NCI-H510A treated with DMSO at 0.1 percent for 48 hours (cell line): ENCODE measurements around the gene MIF.
"Not testable (repeated sequence)": the region's sequence is repeated elsewhere in the genome, so short reads cannot be mapped to it uniquely, and the experiment has no call there.

Experiments
- DNase-seq: peaks from one replicate; lab custom pipeline; 2025; lab: John Stamatoyannopoulos, UW

Gene MIF

DNA sequence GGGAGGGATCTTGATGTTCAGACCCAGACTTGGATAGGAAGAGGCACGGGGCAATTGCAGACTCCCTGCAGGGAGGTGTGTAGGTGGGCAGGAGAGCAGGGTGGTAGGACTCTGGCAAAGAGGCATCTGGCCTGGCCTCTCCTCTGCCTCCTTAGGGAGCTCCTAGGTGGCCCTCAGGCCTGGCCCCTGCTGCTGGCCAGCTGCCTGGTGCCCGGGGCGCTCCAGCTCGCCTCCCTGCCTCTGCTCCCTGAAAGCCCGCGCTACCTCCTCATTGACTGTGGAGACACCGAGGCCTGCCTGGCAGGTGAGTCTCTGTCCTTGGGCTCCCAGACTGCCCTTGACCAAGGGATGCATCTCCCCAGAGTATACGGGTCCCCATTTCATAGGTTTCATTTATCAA is 16.6 kb upstream of the MIF start:
- no peak for DNase-seq

DNA sequence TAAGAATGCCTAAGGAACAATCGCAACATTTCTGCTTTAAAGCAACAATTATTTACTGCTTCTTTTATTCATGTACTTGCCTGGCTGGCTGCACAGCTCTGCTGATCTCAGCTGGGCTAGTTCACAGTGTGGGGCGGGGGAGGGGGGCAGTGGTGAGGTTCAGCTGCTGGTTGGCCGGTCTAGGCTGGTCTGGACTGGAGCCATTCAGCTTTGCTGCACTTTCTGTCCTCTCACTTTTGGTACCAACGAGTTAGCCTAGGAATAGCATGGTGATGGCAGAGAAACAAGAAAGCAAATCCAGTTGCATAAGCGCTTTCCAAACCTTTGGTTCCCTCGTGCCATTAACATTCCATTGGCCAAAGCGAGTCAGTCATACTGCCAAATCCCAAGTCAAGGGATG is 16.0 kb upstream of the MIF start:
- no peak for DNase-seq

DNA sequence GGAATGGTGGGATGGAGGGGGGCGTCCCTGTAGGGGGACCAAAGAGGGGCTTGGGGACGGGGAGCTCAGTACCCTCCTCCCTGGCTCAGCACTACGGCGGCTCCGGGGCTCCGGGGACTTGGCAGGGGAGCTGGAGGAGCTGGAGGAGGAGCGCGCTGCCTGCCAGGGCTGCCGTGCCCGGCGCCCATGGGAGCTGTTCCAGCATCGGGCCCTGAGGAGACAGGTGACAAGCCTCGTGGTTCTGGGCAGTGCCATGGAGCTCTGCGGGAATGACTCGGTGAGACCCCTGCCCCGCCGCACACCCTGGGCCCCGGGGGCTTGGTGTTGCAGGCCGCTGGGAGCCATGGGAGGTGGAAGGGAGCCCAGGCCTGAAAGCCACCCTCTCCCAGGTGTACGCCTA is 11.8 kb upstream of the MIF start:
- no peak for DNase-seq

DNA sequence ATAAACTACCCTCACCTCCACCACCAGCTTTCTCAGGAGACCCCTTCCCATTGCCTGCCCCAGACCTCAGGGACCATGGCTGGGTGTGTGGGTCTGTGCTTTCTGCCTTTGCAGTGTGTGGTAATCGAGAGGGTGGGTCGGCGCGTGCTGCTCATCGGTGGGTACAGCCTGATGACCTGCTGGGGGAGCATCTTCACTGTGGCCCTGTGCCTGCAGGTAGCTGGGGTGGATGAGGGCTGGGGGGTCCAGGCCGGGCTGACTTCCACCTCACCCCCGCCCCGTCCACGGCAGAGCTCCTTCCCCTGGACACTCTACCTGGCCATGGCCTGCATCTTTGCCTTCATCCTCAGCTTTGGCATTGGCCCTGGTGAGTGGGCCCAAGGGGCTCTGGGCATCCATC is 10.5 kb upstream of the MIF start:
- DNase-seq: no peak

DNA sequence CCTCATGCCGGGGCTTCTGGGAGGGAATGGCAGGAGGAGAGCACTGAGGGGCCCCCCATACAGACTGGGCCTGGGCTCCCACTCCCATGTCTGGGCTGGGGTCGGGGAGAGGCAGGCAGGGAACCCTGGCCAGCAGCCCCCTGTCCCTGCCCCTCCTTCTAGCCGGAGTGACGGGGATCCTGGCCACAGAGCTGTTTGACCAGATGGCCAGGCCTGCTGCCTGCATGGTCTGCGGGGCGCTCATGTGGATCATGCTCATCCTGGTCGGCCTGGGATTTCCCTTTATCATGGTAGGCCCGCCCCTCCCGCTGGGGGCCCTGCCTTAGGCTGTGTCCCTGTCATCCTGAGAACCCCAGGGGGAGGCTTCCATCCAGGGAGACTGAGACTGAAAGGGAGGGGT is 10.0 kb upstream of the MIF start:
- no peak for DNase-seq

DNA sequence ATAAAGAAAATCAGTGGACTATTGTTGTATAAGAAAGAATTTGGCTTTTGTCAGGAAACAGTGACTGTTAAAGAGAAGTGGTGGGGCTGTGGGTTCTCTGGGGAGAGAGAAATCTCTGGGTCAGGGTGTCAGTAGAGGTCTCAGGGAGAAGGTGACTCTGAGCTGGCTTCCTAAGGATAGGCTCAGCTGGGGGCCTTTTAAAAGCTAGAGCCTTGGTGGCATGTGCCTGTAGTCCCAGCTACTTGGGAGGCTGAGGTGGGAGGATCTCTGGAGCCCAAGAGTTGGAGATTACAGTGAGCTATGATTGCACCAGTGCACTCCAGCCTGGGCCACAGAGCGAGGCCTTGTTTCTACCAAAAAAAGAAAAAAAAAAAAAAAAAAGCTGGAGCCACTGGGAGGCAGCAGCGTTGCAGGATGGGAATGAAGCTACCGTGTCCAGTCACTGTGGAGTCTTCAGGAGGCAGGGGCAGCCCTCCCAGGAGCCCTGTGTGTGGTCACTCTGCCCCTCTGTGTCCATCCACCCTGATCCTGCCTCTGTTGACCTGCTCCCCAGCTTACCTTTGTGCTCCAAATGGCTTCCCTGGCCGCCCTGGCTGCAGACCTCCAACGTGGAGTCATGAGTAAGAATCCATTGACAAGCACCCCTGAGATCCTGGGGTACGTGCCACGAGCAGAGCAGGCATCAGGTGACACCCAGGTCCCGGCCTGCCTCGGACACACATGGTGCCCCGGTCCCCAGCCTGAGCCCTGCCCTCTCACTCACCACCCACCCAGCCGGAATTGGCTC is 5.4 kb upstream of the MIF start:
- DNase-seq: no peak

DNA sequence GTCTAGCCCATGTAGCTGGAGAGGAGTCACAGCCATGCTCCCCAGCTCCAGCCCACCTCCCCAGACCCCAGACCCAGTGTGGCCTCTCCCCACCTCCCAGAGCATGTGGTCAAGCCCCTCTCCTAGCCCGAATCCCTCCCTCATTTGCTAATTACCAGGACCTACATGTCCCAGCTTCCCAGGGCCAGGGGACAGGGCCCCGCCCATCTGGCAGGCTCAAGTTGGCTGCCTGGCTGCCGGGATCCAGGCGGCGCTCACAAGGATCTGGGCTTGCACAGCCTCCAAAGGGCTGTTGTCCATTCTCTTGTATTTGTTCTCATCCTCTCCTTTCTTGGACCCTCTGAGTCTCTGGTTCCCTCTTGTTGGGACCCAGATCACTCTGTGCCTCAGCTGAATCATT is 4.6 kb upstream of the MIF start:
- no peak for DNase-seq

DNA sequence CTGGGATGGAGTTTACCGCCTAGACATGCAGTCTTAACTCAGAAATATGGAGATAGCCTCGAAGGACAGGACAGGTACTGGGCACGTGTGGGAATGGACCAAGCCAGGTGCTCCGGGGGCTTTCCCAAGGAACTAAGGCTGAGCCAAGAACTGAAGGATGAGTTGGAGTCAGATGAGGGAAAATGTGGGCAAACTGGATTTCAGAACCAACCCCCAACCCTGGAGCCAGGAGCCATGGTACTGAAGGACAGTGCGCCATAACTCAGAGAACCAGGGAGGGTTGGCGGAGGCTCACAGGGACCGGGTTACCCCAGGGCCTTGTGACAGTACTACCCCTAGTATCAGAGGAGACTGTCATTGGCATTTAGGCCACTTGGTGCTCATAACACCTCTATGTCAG is 2.5 kb upstream of the MIF start:
- DNase-seq: no peak

DNA sequence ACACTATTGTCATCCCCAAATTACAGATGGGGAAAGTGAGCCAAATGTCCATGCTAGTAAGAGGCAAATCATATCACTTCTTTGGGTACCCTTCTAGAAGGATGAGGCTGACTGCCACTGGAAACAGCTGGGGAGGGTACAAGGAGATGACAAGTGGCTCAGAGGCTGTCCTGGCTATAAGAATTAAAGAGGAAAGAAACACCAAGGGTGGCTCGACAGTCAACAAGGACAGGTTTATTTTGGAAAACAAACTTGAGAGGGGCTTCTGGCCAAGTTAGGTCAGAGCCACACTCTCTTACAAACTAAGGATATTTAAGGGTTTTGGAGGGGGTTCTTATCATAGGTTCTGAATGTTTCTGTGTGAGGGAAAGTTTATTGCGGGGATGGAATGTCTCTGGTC is 2.1 kb upstream of the MIF start:
- no peak for DNase-seq

DNA sequence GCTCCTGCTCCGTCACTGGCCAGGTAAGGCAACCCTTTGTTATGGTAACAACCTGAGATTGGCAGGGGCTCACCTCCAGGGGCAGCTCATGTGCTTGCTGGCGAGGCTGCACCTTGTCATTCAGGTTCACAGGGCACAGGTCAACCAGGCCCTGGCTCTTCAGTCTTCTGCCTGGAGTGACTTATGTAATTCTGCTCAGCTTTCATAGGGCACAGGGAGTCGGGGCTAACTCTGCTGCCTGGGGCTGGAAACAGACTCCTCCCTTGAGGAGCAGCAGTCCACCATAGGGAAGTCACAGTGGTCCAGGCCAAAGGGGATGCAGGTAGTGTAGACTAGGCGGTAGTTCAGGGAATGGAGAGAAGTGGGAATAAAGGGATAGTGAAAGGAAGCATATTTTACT is 1.5 kb upstream of the MIF start:
- DNase-seq: no peak

DNA sequence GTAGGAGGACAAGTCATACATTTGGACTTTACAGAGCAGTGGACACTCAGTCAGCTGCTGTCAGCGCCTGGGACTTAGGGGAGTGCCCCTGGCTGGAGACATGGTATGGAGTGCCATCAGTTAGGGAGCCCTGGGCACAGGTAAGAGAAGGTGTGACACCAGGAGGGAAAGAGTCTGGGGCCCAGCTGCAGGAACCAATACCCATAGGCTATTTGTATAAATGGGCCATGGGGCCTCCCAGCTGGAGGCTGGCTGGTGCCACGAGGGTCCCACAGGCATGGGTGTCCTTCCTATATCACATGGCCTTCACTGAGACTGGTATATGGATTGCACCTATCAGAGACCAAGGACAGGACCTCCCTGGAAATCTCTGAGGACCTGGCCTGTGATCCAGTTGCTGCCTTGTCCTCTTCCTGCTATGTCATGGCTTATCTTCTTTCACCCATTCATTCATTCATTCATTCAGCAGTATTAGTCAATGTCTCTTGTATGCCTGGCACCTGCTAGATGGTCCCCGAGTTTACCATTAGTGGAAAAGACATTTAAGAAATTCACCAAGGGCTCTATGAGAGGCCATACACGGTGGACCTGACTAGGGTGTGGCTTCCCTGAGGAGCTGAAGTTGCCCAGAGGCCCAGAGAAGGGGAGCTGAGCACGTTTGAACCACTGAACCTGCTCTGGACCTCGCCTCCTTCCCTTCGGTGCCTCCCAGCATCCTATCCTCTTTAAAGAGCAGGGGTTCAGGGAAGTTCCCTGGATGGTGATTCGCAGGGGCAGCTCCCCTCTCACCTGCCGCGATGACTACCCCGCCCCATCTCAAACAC is 850 bp upstream of the MIF start:
- DNase-seq: no peak

DNA sequence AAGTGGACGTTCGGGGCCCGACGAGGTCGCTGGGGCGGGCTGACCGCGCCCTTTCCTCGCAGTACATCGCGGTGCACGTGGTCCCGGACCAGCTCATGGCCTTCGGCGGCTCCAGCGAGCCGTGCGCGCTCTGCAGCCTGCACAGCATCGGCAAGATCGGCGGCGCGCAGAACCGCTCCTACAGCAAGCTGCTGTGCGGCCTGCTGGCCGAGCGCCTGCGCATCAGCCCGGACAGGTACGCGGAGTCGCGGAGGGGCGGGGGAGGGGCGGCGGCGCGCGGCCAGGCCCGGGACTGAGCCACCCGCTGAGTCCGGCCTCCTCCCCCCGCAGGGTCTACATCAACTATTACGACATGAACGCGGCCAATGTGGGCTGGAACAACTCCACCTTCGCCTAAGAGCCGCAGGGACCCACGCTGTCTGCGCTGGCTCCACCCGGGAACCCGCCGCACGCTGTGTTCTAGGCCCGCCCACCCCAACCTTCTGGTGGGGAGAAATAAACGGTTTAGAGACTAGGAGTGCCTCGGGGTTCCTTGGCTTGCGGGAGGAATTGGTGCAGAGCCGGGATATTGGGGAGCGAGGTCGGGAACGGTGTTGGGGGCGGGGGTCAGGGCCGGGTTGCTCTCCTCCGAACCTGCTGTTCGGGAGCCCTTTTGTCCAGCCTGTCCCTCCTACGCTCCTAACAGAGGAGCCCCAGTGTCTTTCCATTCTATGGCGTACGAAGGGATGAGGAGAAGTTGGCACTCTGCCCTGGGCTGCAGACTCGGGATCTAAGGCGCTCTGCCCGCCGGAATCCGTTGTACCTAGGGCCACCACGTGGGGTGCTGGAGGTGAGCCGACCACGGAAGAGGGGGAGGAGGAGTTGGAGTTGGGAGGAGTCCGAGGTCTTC is 771 bp downstream of the MIF start:
- no peak for DNase-seq

DNA sequence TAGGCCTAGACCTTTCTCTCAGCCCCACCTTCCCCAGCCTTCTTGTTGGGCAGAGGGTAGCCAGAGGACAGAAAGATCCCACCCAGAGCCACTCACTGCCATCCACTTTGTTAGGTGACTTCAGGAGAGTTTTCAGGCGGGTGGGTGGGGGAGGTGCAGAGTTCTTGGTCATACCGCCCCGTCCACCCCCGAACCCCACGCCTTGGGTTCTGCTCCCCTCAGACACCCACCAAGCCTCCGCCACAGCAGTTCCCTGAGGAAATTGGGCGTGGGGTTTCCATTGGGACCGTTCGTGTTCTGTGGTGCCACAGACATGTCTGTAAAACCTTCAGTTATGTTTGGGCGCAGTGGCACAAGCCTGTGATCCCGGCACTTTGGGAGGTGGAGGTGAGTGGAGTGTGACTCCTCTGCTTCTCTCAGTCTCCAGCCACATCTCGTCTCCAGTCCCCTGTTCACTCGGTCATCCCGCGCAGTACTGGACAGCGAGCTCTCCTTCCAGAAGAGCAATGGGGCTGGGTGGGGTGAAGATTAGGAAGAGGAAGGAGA is 1.5 kb downstream of the MIF start:
- DNase-seq: no peak

DNA sequence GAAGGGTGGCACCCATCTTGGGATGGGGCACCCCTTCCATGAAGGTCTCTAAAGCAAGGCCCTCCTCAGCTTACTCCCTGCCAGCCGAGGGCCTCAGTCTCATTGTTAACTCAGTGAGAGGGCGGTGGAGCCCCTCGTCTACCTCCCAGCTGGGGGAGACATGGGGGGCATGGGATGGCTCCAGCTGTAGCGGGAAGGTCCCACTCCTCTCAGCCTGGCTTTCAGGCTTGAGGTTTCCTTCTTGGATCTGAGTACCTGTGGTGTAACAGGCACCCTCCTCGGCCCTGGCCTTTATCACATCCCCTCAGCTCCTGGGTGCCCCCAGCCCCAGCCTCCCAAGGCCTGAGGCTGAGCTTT is 2.0 kb downstream of the MIF start:
- DNase-seq: no peak

DNA sequence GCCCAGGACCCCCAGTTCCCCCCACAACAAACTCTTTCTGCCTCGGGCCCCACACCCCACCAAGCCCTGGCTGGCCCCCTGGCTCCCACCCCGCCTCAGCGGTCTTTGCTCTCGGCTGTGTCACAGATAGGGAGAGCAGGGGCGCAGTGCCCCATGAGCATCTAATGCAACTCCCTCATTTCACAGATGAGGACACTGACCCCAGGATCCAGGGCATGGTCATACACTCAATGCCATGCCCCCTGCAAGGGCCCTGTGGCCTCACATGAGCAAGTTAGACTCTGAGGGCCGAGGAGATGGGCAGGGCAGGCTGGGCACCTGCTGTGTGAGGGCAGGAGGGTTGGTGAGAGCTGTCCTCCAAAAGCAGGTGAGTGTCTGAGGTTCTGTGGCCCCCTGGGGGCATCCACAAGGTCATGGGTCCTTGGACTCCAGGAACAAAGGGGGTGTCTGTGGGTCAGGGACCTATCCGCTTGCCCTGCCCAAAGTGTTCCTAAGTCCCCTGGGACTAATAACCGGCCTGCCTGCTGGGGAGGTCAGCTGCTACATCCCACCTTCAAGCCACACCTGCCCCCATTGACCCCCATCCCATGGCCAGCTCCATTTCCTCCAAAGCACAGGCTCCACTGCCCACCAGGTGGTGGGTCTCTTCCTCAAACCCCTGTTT is 2.5 kb downstream of the MIF start:
- no peak for DNase-seq

DNA sequence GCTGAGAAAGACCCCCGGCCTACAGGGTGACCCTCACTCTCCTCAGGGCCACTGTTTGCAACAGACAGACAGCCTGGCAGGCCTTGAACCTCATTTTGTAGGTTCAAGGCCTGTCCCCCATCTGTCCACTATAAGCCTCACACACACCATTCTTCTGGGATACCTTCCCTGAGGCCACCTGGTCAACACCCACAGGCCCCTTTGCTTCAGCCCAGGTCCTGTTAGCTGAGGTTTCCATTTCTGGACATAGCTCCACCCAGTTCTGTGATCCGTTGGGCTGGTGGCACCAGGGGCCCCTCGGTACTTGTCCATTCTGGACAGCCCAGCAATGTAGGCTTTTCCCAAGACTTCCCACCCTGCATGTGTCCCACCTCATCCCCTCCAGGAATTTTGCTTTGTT is 3.1 kb downstream of the MIF start:
- DNase-seq: no peak

DNA sequence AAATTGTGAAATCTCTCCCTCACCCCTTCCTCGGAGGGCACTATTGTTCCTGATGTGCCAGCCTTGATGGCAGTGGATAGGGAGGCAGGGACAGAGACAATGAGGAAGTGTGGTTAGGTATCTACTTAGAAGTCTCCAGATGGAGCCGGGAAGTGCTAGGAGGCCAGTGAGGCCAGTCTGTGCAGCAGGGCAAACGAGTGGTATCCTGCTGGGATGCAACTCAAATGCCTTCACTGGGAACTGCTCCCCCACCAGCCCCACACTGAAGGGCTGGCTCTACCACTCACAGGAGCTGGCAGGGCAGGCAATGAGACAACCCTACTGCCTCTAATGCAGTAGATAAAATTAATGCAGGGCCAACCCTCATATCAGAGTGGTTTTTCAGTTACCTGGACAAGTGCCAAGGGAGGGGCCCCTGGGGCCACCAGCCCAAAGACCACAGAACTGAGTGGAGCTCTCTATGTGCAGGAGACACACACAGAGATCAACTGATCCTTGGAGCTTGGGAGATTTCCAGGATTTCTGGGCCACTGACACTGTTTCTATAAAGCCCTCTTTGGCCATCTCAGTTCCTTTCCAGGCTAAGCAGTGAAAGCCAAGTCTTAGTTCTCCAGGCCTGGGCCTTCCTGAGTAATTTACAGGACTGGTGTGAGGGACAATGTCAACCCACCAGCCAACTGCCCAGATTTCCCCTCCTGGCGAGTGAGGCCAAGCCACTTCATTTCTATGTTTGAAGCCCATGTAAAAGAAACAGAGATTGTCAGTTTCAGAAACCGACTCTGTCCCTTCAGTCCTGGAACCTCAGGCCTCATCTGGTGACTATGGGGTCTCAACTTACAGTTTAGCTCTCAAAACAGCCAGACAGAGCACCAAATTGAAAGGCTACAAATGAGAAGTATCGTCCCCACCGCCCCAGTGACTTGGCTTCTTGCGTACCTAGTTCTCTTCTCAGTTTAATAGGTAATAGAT is 4.1 kb downstream of the MIF start:
- DNase-seq: no peak

DNA sequence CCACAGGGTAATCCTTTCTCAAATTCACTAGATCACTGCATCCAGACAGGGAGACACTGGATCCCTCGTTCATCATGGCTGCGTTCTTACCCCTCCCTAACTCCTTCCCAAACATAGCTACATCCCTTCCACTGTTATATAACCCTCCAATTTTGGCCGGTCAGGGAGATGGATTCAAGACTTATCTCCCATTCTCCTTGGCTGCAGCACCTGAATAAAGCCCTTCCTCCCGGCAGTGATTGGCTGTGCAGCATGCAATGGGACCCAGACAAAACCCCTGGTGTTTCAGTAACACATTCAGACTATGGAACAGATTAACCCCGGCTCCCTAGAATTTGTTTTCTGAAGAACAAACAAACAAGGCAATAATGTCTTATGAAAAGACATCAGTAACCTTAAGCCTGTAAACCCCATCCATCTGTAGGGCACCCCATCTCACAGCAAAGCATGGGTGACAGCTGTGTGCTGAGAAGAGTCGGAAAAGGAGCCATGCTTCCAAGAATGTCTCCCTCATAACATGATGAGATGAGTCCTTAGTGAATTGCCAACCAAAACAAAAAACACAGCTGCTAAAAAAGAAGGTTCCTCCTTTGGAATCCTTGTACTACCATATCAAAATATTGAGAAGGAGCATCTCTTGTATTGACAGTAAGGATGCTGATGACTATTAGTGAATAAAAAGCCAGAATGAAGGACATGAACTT is 5.0 kb downstream of the MIF start:
- DNase-seq: no peak

DNA sequence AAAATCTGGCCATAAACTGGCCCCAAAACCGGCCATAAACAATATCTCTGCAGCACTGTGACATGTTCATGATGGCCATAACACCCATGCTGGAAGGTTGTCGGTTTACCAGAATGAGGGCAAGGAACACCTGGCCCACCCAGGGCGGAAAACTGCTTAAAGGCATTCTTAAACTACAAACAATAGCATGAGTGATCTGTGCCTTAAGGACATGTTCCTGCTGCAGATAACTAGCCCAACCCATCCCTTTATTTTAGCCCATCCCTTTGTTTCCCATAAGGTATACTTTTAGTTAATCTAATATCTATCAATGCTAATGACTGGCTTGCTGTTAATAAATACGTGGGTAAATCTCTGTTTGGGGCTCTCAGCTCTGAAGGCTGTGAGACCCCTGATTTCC is 6.0 kb downstream of the MIF start:
- not testable (repeated sequence) for DNase-seq

DNA sequence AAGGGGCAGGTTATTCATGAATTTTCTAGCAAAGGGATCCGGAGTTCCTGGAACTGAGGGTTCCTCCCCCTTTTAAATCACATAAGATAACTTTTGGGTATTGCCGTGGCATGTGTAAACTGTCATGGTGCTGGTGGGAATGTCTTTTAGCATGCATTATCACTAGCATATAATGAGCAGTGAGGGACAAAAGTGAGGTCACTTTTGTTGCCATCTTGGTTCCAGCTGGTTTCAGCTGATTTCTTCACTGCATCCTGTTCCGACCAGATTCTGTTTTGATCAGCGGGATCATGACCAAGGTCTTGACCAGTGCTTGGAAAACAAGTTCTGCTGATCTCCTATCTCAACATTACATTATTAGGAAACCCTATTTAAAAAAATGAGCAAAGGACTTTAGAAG is 7.4 kb downstream of the MIF start:
- DNase-seq: no peak
